Karpas-422 (cell line): ENCODE results near the gene PAMR1. TPM values are rescaled to one million over a fixed set of nuclear protein-coding genes. Genes with fewer than 3 reads are reported as not detected.

Experiments
- DNase-seq: peaks from one replicate; pipeline ENCODE4 v3.0.0-alpha.2; 2015
- H2AFZ ChIP-seq: fragments of 200-600 bp; sonication (generic); 2 replicates; pipeline ENCODE4 v1.6.1; 2014; ENCODE audit warnings: antibody characterized with exemption, low read length, mixed read lengths
- H3K27ac ChIP-seq: fragments of 200-600 bp; sonication (generic); 2 replicates; pipeline ENCODE4 v1.5.1; 2014; ENCODE audit warnings: mild to moderate bottlenecking, low read length, moderate library complexity
- H3K27me3 ChIP-seq: fragments of 200-600 bp; sonication (generic); 2 replicates; pipeline ENCODE4 v1.6.1; 2014; ENCODE audit warnings: low read length, mixed read lengths
- H3K36me3 ChIP-seq: fragments of 200-600 bp; sonication (generic); 2 replicates; pipeline ENCODE4 v1.6.1; 2014; ENCODE audit warnings: low read length, mixed read lengths; ENCODE audit not compliant: insufficient read depth
- H3K4me1 ChIP-seq: fragments of 200-600 bp; sonication (generic); 2 replicates; pipeline ENCODE4 v1.6.1; 2014; ENCODE audit warnings: mild to moderate bottlenecking, low read length, mixed read lengths
- H3K4me2 ChIP-seq: fragments of 200-600 bp; sonication (generic); 2 replicates; pipeline ENCODE4 v1.6.1; 2014; ENCODE audit warnings: low read length, low read depth, mild to moderate bottlenecking; ENCODE audit not compliant: poor library complexity, severe bottlenecking
- H3K4me3 ChIP-seq: fragments of 200-600 bp; sonication (generic); 2 replicates; pipeline ENCODE4 v1.5.1; 2014; ENCODE audit warnings: mild to moderate bottlenecking, antibody characterized with exemption, low read length, mixed read lengths
- H3K79me2 ChIP-seq: fragments of 200-600 bp; sonication (generic); 2 replicates; pipeline ENCODE4 v1.6.1; 2014; ENCODE audit warnings: mild to moderate bottlenecking, low read length, mixed read lengths
- H3K9ac ChIP-seq: fragments of 200-600 bp; sonication (generic); 2 replicates; pipeline ENCODE4 v1.6.0; 2014; ENCODE audit warnings: low read length
- H3K9me2 ChIP-seq: fragments of 200-600 bp; sonication (generic), shearing (Covaris generic); replicated peaks from 2 replicates; pipeline ENCODE4 v1.6.0; 2014; ENCODE audit warnings: mild to moderate bottlenecking, low read length, moderate library complexity; ENCODE audit not compliant: insufficient read depth
- H3K9me3 ChIP-seq: fragments of 300-700, 200-600 bp; sonication (generic); 2 replicates; pipeline ENCODE4 v1.6.1; 2014; ENCODE audit warnings: low read length, mixed read lengths
- H4K20me1 ChIP-seq: fragments of 200-600 bp; sonication (generic); 2 replicates; pipeline ENCODE4 v1.6.1; 2014; ENCODE audit warnings: mild to moderate bottlenecking, antibody characterized with exemption, low read length, low read depth; ENCODE audit not compliant: insufficient read depth
- total RNA-seq: library from RNA; depleted of rRNA; stranded (reverse); fragments of >200 nt; shearing (Covaris generic); gene quantifications from 2 replicates; pipeline ENCODE4 v1.2.3, GENCODE V29; 2014; ENCODE audit warnings: low replicate concordance

Gene PAMR1
- total RNA-seq, 1 experiment from 2014 or later: not detected

DNA sequence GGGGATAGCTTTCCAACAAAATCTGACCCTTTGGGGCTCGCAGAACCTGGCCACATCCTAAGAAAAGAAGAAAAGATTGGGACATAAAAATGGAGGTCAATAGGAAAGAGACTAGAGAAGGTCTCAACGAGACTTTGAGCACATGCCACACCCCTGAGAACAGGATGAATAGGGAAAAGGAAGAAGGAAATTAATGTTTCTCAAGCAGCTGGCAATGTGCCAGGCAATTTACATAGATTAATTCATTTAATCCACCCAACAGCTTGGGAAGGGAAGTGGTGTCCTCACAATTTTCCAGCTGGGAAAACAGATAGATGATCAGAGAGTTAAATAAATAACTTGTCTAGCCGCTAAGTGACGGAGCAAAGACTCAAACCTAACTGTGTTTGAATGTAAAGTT is 50.7 kb downstream of the PAMR1 start:
- Histone ChIP-seq H3K4me2 (no peak overlapping the region), H3K27me3 (no peaks in the 10 kb centered on the region), H3K9me3 (no peaks in the 10 kb centered on the region), H3K27ac (no peak overlapping the region), H2AFZ (no peak overlapping the region), H3K4me1 (no peaks in the 10 kb centered on the region), H3K36me3 (no peaks in the 10 kb centered on the region), H3K79me2 (no peaks in the 10 kb centered on the region), H3K9ac (no peak overlapping the region), H4K20me1 (no peaks in the 10 kb centered on the region), H3K4me3 (no peak overlapping the region), H3K9me2 (no peaks in the 10 kb centered on the region)
- no peak for DNase-seq

DNA sequence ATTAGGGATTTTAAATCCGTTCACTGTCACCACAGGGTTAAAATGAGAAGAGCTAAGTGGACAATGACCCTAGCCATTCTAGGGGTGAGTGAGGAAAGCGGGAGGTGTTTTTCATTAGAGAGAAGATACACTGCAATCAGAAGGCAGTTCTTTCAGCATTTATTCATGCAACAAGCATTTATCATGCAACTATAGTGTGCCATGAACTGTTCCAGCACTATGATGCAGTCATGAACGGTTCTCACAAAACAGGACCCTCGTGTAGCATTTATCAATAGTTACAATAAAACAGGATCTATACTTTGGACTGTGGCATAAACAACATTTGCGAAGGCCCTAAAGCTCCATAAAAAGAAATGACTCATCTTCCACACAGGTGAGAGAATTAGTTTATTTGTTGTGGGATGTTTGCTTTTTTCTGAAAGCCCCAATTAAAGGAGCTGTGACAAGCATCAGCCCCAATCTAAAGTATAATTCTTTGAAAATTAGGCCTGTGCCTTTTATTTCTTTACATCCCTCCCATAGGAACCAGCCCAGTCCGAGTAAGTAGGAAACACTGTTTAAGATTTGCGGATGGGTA is 51.5 kb downstream of the PAMR1 start:
- H3K36me3 ChIP-seq: no peaks in the 10 kb centered on the region

DNA sequence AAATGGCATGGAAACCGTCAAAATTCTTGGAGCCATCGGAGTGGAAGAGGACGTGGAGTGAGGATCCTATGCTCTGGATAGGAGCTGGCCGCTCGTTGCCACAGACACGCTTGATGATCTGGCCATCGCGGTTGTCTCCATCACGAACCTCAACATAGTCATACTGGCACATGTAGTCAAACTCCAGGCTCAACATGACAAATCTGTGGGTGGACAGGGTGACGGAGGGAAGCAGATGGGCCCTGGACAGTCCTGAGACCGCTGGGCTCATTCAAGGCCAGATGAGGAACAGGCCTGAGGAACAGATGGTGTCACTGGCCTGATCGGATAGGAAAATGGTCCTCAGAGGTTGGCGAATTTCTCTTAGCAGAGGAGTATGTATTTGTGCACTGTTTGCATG is 54.8 kb downstream of the PAMR1 start:
- no peak for DNase-seq
- no peaks in the 10 kb centered on the region for H4K20me1 ChIP-seq

More for the DNA sequence above, 51.5 kb downstream of the PAMR1 start:
- Histone ChIP-seq H3K79me2 (no peaks in the 10 kb centered on the region), H2AFZ (no peak overlapping the region), H3K9me2 (no peaks in the 10 kb centered on the region), H3K9ac (no peak overlapping the region), H3K27me3 (no peaks in the 10 kb centered on the region), H3K4me1 (no peaks in the 10 kb centered on the region), H3K4me3 (no peak overlapping the region), H4K20me1 (no peaks in the 10 kb centered on the region), H3K4me2 (no peak overlapping the region), H3K9me3 (no peaks in the 10 kb centered on the region), H3K27ac (no peak overlapping the region)
- DNase-seq: no peak

DNA sequence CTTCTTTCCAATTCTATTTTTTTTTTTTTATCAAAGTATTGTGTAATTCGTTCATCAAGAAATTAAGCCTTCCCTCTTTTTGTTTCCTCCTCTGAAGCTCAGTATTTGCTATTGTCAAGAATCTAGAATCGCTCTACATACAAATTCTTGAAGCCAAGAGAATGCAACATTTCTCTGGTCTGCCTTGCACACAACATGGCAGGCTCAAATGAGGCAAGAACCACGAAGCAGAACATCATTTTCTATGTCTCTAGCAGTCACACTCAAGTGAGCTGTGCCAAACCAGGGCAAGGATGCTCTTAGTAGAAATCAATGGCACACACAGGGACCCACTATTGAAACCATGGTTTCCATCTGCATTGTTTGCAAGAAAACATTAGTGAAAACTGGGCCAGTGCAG is 59.4 kb downstream of the PAMR1 start:
- Histone ChIP-seq H3K9me2 (no peaks in the 10 kb centered on the region), H3K9me3 (no peaks in the 10 kb centered on the region), H3K4me2 (no peak overlapping the region), H2AFZ (no peak overlapping the region), H4K20me1 (no peaks in the 10 kb centered on the region), H3K27me3 (no peaks in the 10 kb centered on the region), H3K4me1 (no peaks in the 10 kb centered on the region), H3K4me3 (no peak overlapping the region), H3K27ac (no peak overlapping the region), H3K36me3 (no peaks in the 10 kb centered on the region), H3K79me2 (no peaks in the 10 kb centered on the region), H3K9ac (no peak overlapping the region)
- no peak for DNase-seq

More for the DNA sequence above, 54.8 kb downstream of the PAMR1 start:
- Histone ChIP-seq H3K36me3 (no peaks in the 10 kb centered on the region), H3K4me3 (no peak overlapping the region), H3K4me1 (no peaks in the 10 kb centered on the region), H3K9me2 (no peaks in the 10 kb centered on the region), H3K27ac (no peak overlapping the region), H3K79me2 (no peaks in the 10 kb centered on the region), H3K4me2 (no peak overlapping the region), H3K27me3 (no peaks in the 10 kb centered on the region), H2AFZ (no peak overlapping the region), H3K9ac (no peak overlapping the region), H3K9me3 (no peaks in the 10 kb centered on the region)

DNA sequence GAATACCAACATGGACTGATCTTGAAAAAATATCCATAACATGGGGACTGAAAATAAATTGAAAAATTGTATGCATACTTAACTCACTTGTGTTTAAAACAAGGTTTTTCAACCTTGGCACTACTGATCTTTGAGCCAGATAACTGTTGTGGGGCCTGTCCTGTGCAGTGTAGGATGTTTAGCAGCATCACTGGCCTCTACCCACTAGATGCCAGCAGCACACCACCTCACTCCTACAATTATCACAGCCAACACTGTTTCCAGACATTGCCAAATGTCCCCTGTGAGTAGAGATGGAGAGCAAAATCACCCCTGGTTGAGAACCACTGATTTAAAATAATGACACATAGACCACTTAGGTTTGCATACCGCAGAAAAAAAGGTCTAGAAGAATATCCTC is 61.1 kb downstream of the PAMR1 start:
- H4K20me1 ChIP-seq: no peaks in the 10 kb centered on the region
- H2AFZ ChIP-seq: no peak overlapping the region
- no peaks in the 10 kb centered on the region for H3K9me3 ChIP-seq
- no peak overlapping the region for H3K9ac ChIP-seq
- no peak for DNase-seq
- H3K4me3 ChIP-seq: no peak overlapping the region
- no peaks in the 10 kb centered on the region for H3K27me3 ChIP-seq
- H3K9me2 ChIP-seq: no peaks in the 10 kb centered on the region
- no peak overlapping the region for H3K4me2 ChIP-seq
- H3K79me2 ChIP-seq: no peaks in the 10 kb centered on the region
- H3K4me1 ChIP-seq: no peaks in the 10 kb centered on the region
- H3K36me3 ChIP-seq: no peaks in the 10 kb centered on the region
- H3K27ac ChIP-seq: no peak overlapping the region

DNA sequence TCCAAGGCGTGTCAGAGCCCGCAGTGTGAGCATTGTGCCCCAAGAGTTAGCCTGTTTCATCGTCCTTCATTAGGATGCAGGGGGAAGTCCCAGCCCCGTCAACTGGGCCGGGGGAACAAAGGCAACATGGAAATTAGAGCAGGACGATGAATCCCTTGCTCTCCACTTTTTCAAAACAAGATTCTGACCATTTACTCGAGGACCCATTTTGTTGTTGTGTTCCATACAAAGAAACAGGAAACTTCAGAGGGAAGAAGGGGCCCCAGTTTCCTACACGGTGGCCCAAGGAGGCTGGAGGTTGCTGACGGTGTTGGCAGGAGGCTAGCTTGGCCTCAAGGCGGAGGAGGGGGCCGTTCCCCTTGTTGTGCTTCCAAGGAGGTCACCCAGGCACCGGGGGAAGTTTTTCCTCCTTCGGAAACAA is 62.1 kb downstream of the PAMR1 start:
- Histone ChIP-seq H2AFZ (no peak overlapping the region), H3K9ac (no peak overlapping the region), H3K4me3 (no peak overlapping the region), H3K9me2 (no peaks in the 10 kb centered on the region), H3K27ac (no peak overlapping the region), H3K4me2 (no peak overlapping the region), H3K36me3 (no peaks in the 10 kb centered on the region), H3K79me2 (no peaks in the 10 kb centered on the region), H4K20me1 (no peaks in the 10 kb centered on the region), H3K4me1 (no peaks in the 10 kb centered on the region), H3K9me3 (no peaks in the 10 kb centered on the region), H3K27me3 (no peaks in the 10 kb centered on the region)
- DNase-seq: no peak

DNA sequence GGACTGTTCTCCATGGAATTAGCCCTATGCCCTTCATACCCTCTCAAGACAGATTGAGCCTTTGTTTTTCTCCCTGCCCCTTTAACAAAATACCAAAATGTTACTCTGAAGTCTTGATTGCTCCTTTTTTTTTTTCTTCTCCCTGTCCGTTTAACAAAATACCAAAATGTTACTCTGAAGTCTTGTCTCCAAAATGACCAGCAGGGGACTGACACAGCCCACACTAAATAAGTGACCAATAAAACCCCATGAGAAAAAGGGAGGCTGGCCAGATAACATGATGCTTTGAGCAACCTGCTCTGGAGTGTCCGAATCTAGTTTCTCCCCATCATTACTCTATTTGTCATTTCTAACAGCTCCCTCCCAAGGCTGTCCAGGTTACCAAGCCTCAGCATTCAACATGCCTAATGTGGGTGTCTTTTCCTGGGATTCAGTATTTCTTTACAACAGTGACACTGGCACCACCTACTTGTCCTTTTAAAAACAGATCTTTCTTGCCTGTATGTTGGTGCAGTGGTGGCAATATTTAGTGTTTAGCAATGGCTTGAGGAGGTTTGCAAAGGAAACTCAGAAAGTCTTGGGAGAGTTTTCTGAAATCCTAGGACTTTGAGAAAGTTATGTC is 63.4 kb downstream of the PAMR1 start:
- no peak overlapping the region for H3K4me3 ChIP-seq
- no peaks in the 10 kb centered on the region for H3K4me1 ChIP-seq
- H3K9me2 ChIP-seq: no peaks in the 10 kb centered on the region
- H3K9me3 ChIP-seq: no peaks in the 10 kb centered on the region
- no peak overlapping the region for H2AFZ ChIP-seq
- no peaks in the 10 kb centered on the region for H3K27me3 ChIP-seq
- H3K36me3 ChIP-seq: no peaks in the 10 kb centered on the region
- no peaks in the 10 kb centered on the region for H4K20me1 ChIP-seq
- H3K27ac ChIP-seq: no peak overlapping the region
- DNase-seq: no peak
- no peaks in the 10 kb centered on the region for H3K79me2 ChIP-seq
- no peak overlapping the region for H3K4me2 ChIP-seq
- H3K9ac ChIP-seq: no peak overlapping the region

DNA sequence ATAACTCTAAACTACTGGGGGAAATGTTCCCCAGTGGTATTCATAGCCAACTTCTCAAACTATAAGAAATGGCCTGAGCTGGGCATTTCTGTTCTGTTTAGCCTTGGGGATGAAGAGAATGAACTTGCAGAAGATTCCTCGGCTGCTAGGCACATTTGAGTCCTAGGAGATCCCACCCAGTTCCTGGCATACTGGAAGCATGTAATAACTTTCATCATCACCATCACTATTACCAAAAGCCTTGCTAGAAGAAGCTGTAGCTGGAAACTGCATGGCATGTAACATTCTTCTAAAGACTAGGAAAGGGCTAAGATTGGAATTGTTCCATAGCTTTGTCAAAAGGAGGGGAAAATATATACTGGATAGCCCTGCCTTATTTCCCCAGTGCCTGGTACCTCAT is 65.9 kb downstream of the PAMR1 start:
- Histone ChIP-seq H2AFZ (no peak overlapping the region), H4K20me1 (no peaks in the 10 kb centered on the region), H3K9me3 (no peaks in the 10 kb centered on the region), H3K27ac (no peak overlapping the region), H3K36me3 (no peaks in the 10 kb centered on the region), H3K4me2 (no peak overlapping the region), H3K9me2 (no peaks in the 10 kb centered on the region), H3K27me3 (no peaks in the 10 kb centered on the region), H3K9ac (no peak overlapping the region), H3K4me3 (no peak overlapping the region), H3K4me1 (no peaks in the 10 kb centered on the region), H3K79me2 (no peaks in the 10 kb centered on the region)
- no peak for DNase-seq
